Spinal cord (tissue), 10 donors: Measurements from ENCODE around the gene FUOM. TPM values are rescaled to one million over a fixed set of nuclear protein-coding genes. Genes with fewer than 3 reads are reported as not detected.

Experiments used
- DNase-seq, 6 donors: peaks; one replicate each; pipeline versions ENCODE4 v3.0.0 to v3.0.0-alpha.2; 2013 to 2015; ENCODE audit warnings: low spot score in 6 of 6, low read depth in 4 of 6
- H3K27ac ChIP-seq: one replicate; pipeline ENCODE4 v1.5.1; 2013; ENCODE audit warnings: low read depth, low read length, control low read depth
- H3K27me3 ChIP-seq: one replicate; pipeline ENCODE4 v1.6.1; 2013; ENCODE audit warnings: low read length; ENCODE audit not compliant: control insufficient read depth, insufficient read depth
- H3K36me3 ChIP-seq: one replicate; pipeline ENCODE4 v1.6.1; 2013; ENCODE audit warnings: low read length; ENCODE audit not compliant: control insufficient read depth, insufficient read depth
- H3K4me1 ChIP-seq: one replicate; pipeline ENCODE4 v1.6.1; 2013; ENCODE audit warnings: low read length; ENCODE audit not compliant: control insufficient read depth, insufficient read depth
- H3K4me3 ChIP-seq: one replicate; pipeline ENCODE4 v1.5.1; 2013; ENCODE audit warnings: low read depth, low read length, control low read depth
- H3K9me3 ChIP-seq: one replicate; pipeline ENCODE4 v1.6.1; 2013; ENCODE audit warnings: low read length; ENCODE audit not compliant: control insufficient read depth, insufficient read depth
- WGBS: methylation state at CpG from one replicate; pipeline ENCODE4 v1.1.5; 2013; ENCODE audit warnings: missing lambda C conversion rate; ENCODE audit not compliant: insufficient coverage; 5-methylcytosine and 5-hydroxymethylcytosine counted together
- polyA plus RNA-seq, 2 donors: library from polyadenylated mRNA; unstranded; fragments of 120-200 nt; gene quantifications; one replicate each; pipeline ENCODE4 v1.2.1, GENCODE V29; 2013; ENCODE audit not compliant: insufficient read length in 2 of 2
- total RNA-seq, 2 donors: library from RNA; depleted of rRNA in 1 of 2; stranded (reverse); fragments of 120-200 nt in 1 of 2; fragments of >200 nt in 1 of 2; gene quantifications; one replicate each; pipeline versions ENCODE4 v1.2.3 to v1.2.4, GENCODE V29; 2013 to 2014
- donor health status: healthy.

FUOM gene
- total and polyA plus RNA-seq, 4 donors, result 3.4 to 22.6 (median 7.9) TPM

- Histone ChIP-seq H3K27ac (no peak overlapping the region), H3K9me3 (no peaks in the 10 kb centered on the region), H3K36me3 (peaks cover 67% of the 10 kb centered on the region), H3K4me3 (no peak overlapping the region), H3K4me1 (peaks cover 13% of the 10 kb centered on the region), H3K27me3 (no peaks in the 10 kb centered on the region)
- WGBS, result 96% methylated on average over 17 of the region's 19 CpGs
- no peak for DNase-seq
Measured at GRCh38 chr10:133399123-133399601, 41.3 kb upstream of the FUOM start.

DNA sequence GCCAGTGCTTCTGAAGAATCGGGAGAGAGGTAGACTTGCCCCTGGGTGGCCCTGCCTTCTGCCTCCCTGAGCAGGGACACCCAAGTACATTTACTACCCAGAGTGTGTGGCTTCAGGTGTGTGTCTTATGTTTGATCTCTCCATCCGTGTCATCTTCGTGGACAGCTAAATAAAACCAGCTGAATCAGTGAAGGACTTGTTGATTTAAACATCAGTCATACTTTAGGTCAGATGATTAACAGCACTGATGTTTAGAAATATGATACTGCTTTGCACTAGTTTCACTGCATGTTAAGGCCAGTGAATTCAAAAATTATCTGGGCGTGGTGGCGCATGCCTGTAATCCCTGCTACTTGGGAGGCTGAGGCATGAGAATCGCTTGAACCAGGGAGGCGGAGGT lies 40.1 kb upstream of the FUOM start:
- Histone ChIP-seq H3K36me3 (peaks cover 61% of the 10 kb centered on the region), H3K4me3 (no peak overlapping the region), H3K4me1 (peaks cover 16% of the 10 kb centered on the region), H3K27me3 (no peaks in the 10 kb centered on the region), H3K9me3 (no peaks in the 10 kb centered on the region), H3K27ac (no peak overlapping the region)
- WGBS, result 95% methylated on average over 5 of the region's 7 CpGs
- DNase-seq, result no peak

DNA sequence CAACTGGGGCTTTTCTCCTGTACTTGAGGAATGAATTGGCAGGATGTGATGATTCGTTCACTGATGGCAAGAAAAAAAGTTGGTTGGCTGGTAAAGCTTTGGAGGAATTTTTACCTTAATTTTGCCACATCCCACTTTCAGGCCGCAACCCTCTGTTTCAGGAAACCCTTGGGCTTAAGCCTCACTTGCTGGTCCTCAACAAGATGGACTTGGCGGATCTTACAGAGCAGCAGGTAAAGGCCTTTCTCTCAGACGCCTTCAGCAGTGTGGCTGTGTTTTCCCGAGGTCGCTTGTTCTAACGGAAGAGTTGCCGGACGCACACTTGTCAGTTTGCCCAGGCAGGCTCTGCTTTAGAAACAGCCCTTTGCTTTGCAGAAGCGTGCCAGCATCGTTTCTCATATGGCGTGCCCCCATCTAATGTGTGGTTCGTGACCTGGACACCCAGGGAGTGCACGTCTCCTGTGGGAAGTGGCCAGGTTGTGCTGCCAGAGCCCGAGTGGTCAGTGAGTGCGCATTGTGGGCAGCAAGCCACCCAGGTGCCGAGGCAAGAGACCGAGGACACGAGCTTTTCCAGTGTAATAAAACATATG lies 38.3 kb upstream of the FUOM start:
- Histone ChIP-seq H3K9me3 (no peaks in the 10 kb centered on the region), H3K27me3 (no peaks in the 10 kb centered on the region), H3K4me3 (no peak overlapping the region), H3K4me1 (peaks cover 16% of the 10 kb centered on the region), H3K36me3 (peaks cover 53% of the 10 kb centered on the region), H3K27ac (no peak overlapping the region)
- no peak for DNase-seq
- over 99% methylated on average over 15 of the region's 19 CpGs for WGBS

GRCh38 chr10:133394801-133395221 lies 37.0 kb upstream of the FUOM start:
- no peak for DNase-seq
- Histone ChIP-seq H3K36me3 (peaks cover 50% of the 10 kb centered on the region), H3K4me1 (peaks cover 16% of the 10 kb centered on the region), H3K9me3 (no peaks in the 10 kb centered on the region), H3K27me3 (no peaks in the 10 kb centered on the region), H3K27ac (peak overlapping the region; percentile 47), H3K4me3 (peak overlapping the region; percentile 68)
- WGBS, result 35% methylated on average over 21 of the region's 21 CpGs

- H3K9me3 ChIP-seq, result no peaks in the 10 kb centered on the region
- DNase-seq, result peak; percentile 85 to 98 (median 90)
- peak within 1 kb of the TSS; percentile 47 for H3K27ac ChIP-seq
- no peaks in the 10 kb centered on the region for H3K27me3 ChIP-seq
- under 1% methylated on average over 66 of the region's 69 CpGs for WGBS
- peaks cover 50% of the 10 kb centered on the region for H3K36me3 ChIP-seq
- H3K4me3 ChIP-seq, result peak within 1 kb of the TSS; percentile 68
- H3K4me1 ChIP-seq, result peaks cover 16% of the 10 kb centered on the region
Measured at GRCh38 chr10:133394064-133394663, 36.3 kb upstream of the FUOM start, which contains the start of gene MTG1. Gene MTG1, plus strand, starts transcription at chr10:133394157. Its CDS starts 64 bp downstream, at chr10:133394221.

- H3K27ac ChIP-seq, result peak overlapping the region; percentile 25
- H3K36me3 ChIP-seq, result peaks cover 48% of the 10 kb centered on the region
- no peak for DNase-seq
- no peaks in the 10 kb centered on the region for H3K27me3 ChIP-seq
- 23% methylated on average over 17 of the region's 27 CpGs for WGBS
- no peaks in the 10 kb centered on the region for H3K9me3 ChIP-seq
- H3K4me1 ChIP-seq, result peaks cover 16% of the 10 kb centered on the region
- peak overlapping the region; percentile 68 for H3K4me3 ChIP-seq
Measured at GRCh38 chr10:133393401-133394063, 35.7 kb upstream of the FUOM start.

GRCh38 chr10:133391761-133392518 lies 34.1 kb upstream of the FUOM start:
- 84% methylated on average over 6 of the region's 12 CpGs for WGBS
- Histone ChIP-seq H3K36me3 (peaks cover 46% of the 10 kb centered on the region), H3K4me1 (peaks cover 16% of the 10 kb centered on the region), H3K27ac (no peak overlapping the region), H3K27me3 (no peaks in the 10 kb centered on the region), H3K9me3 (no peaks in the 10 kb centered on the region), H3K4me3 (no peak overlapping the region)
- no peak for DNase-seq

DNA sequence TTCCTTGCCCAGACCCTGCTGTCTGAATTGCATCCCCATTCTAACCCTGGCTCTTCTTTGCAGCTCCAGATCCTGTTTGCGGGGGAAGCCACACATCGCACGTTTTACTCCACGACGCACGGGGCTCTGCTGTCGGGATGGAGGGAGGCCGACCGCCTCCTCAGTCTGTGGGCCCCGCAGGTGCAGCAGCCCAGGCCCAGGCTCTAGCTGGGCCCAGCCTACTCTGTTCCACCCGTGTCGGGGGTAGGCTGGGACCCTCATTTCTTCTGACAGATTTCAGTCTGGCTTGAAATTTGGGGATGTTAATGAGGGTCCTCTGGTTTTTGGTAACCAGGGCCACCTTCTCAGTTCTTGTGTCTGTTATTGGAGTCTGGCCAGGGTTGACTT lies 33.4 kb upstream of the FUOM start:
- Histone ChIP-seq H3K4me1 (peaks cover 16% of the 10 kb centered on the region), H3K4me3 (no peak overlapping the region), H3K27ac (no peak overlapping the region), H3K9me3 (no peaks in the 10 kb centered on the region), H3K27me3 (no peaks in the 10 kb centered on the region), H3K36me3 (peaks cover 45% of the 10 kb centered on the region)
- WGBS, result 93% methylated on average over 12 of the region's 12 CpGs
- DNase-seq, result no peak

GRCh38 chr10:133390597-133391248 lies 32.9 kb upstream of the FUOM start:
- Histone ChIP-seq H3K36me3 (peaks cover 42% of the 10 kb centered on the region), H3K27ac (no peak overlapping the region), H3K4me3 (no peak overlapping the region), H3K9me3 (no peaks in the 10 kb centered on the region), H3K27me3 (no peaks in the 10 kb centered on the region), H3K4me1 (peaks cover 16% of the 10 kb centered on the region)
- WGBS, result 93% methylated on average over 15 of the region's 19 CpGs
- DNase-seq, result no peak
